ENCODE data around the gene CTDP1.
"Not testable (repeated sequence)": the region's sequence is repeated elsewhere in the genome, so short reads cannot be mapped to it uniquely, and the experiment has no call there.

Gene CTDP1

DNA sequence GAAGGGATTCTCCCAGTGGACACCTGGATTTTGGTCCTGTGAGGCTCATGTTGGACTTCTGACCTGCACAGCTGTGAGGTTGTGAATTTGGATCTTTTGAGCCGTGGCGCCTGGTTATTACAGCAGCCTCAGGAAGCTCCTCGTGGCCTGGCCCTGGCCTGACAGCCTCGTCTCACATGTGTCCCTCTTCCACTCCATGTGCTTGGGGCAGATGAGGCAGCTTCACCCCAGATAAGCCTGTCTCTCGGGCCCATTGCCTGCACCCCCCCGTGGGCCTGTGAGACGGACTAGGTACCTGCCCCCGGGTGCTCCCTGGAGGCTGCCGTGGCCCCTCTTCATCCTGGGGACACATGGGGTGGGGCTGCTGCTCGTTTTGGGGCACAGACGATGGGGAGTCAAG is 51.2 kb downstream of the CTDP1 start:
- Mint-ChIP-seq H3K4me1 (peaks cover 15% of the 10 kb centered on the region), H3K4me3 (no peak overlapping the region), H3K27me3 (no peaks in the 10 kb centered on the region), H3K27ac (ENCODE audit: low read depth) (no peak overlapping the region), H3K36me3 (ENCODE audit: insufficient read depth) (peaks cover 46% of the 10 kb centered on the region), H3K9me3 (no peaks in the 10 kb centered on the region)
- ATAC-seq (replicated peaks; ENCODE audit: extremely low read depth, poor library complexity, severe bottlenecking) (no peak), DNase-seq (ENCODE audit: low spot score in 2 of 2) (no peak)

DNA sequence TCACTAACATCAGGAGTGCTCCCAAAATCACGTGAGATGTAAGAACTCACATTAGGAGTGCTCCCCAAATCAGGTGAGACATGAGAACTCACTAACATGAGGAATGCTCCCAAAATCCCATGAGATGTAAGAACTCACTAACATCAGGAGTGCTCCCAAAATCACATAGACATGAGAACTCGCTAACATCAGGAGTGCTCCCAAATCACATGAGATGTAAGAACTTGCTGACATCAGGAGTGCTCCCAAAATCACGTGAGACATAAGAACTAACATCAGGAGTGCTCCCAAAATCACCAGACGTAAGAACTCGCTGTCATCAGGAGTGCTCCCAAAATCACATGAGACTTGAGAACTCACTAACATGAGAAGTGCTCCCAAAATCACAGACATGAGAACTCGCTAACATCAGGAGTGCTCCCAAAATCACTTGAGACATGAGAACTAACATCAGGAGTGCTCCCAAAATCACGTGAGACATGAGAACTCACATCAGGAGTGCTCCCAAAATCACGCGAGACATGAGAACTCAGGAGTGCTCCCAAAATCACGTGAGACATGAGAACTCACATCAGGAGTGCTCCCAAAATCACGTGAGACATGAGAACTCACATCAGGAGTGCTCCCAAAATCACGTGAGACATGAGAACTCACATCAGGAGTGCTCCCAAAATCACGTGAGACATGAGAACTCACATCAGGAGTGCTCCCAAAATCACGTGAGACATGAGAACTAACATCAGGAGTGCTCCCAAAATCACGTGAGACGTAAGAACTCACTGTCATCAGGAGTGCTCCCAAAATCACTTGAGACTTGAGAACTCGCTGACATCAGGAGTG is 52.5 kb downstream of the CTDP1 start:
- DNase-seq (ENCODE audit: low spot score in 2 of 2); H3K4me3 Mint-ChIP-seq; ATAC-seq (replicated peaks; ENCODE audit: extremely low read depth, poor library complexity, severe bottlenecking); H3K9me3 Mint-ChIP-seq; H3K27ac Mint-ChIP-seq (ENCODE audit: low read depth); H3K27me3 Mint-ChIP-seq; H3K4me1 Mint-ChIP-seq: not testable (repeated sequence)
- peaks cover 41% of the 10 kb centered on the region for H3K36me3 Mint-ChIP-seq (ENCODE audit: insufficient read depth)

DNA sequence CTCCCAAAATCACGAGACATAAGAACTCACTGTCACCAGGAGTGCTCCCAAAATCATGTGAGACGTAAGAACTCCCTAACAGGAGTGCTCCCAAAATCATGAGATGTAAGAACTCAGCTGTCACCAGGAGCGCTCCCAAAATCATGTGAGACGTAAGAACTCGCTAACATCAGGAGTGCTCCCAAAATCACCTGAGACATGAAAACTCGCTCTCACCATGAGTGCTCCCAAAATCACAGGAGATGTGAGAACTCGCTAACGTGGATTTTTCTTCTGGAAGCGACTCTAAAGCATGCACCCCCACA is 53.1 kb downstream of the CTDP1 start:
- Mint-ChIP-seq H3K36me3 (ENCODE audit: insufficient read depth) (peaks cover 42% of the 10 kb centered on the region), H3K27ac (ENCODE audit: low read depth) (no peak overlapping the region)

DNA sequence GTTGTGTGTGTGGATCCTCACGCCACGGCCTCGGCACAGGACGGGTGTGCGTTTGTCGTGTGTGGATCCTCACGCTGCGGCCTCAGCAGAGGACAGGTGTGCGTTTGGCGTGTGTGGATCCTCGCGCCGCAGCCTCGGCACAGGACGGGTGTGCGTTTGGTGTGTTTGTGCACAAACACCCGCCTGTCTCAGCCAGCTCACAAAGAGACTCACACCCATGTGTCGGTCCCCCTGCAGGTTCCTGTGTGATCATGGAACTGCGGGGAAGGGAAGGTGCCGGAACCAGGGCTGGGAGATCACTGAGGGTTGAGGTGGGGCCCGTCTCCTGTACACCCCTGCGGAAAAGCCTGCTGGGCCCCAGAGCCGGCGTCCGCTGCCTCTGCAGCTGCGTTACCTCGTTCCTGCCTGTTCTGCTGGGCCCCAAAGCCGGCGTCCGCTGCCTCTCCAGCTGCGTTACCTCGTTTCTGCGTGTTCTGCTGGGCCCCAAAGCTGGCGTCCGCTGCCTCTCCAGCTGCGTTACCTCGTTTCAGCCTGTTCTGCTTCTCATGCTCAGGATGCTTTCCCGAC is 53.6 kb downstream of the CTDP1 start:
- no peaks in the 10 kb centered on the region for H3K27me3 Mint-ChIP-seq
- no peaks in the 10 kb centered on the region for H3K9me3 Mint-ChIP-seq
- H3K4me1 Mint-ChIP-seq, result no peaks in the 10 kb centered on the region
- ATAC-seq (replicated peaks; ENCODE audit: extremely low read depth, poor library complexity, severe bottlenecking), result no peak
- H3K27ac Mint-ChIP-seq (ENCODE audit: low read depth), result no peak overlapping the region
- DNase-seq (ENCODE audit: low spot score in 2 of 2), result no peak
- H3K4me3 Mint-ChIP-seq, result no peak overlapping the region
- peaks cover 43% of the 10 kb centered on the region for H3K36me3 Mint-ChIP-seq (ENCODE audit: insufficient read depth)

More for the DNA sequence above, 53.1 kb downstream of the CTDP1 start:
- DNase-seq (ENCODE audit: low spot score in 2 of 2) (no peak), ATAC-seq (replicated peaks; ENCODE audit: extremely low read depth, poor library complexity, severe bottlenecking) (no peak)
- Mint-ChIP-seq H3K4me3 (no peak overlapping the region), H3K4me1 (no peaks in the 10 kb centered on the region), H3K27me3 (no peaks in the 10 kb centered on the region), H3K9me3 (no peaks in the 10 kb centered on the region)

DNA sequence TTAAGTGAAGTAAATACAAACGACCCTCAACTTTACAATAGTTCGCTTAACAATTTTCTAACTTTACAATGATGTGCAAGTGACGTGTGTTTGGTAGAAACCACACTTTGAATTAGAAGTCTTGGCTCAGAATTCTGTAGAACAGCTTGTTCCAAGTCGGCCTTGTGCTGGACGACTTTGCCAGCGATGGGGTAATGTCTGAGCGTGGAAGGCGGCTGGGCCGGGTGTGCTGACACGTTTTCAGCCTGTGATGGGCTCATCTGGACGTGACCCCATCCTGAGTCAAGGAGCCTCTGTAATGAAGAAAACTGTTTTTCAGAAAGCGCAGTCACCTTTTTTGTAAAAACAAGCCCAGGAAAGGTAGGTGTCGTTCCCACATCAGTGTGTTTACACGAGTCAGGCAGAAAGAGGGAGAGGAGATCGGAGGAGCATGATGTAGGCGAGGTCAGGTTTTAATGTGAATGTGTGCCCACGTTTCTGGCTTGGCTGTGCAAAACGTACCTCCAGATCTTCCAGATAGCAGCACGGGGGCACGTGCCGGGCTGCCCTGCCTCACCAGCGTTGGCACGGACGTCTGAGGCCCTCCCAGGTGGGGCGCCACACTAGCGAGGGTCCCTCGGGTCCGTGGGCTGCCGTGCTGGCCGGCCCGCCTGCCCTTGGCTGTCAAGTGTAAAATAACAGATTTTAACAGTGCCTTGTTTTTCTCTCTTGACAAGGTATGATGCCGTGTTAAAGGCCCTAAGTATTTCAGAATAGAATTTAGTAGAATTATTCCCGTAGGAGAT is 54.6 kb downstream of the CTDP1 start:
- DNase-seq (ENCODE audit: low spot score in 2 of 2) (no peak), ATAC-seq (replicated peaks; ENCODE audit: extremely low read depth, poor library complexity, severe bottlenecking) (no peak)
- Mint-ChIP-seq H3K27me3 (no peaks in the 10 kb centered on the region), H3K9me3 (no peaks in the 10 kb centered on the region), H3K27ac (ENCODE audit: low read depth) (no peak overlapping the region), H3K4me1 (no peaks in the 10 kb centered on the region), H3K4me3 (no peak overlapping the region), H3K36me3 (ENCODE audit: insufficient read depth) (peaks cover 39% of the 10 kb centered on the region)

DNA sequence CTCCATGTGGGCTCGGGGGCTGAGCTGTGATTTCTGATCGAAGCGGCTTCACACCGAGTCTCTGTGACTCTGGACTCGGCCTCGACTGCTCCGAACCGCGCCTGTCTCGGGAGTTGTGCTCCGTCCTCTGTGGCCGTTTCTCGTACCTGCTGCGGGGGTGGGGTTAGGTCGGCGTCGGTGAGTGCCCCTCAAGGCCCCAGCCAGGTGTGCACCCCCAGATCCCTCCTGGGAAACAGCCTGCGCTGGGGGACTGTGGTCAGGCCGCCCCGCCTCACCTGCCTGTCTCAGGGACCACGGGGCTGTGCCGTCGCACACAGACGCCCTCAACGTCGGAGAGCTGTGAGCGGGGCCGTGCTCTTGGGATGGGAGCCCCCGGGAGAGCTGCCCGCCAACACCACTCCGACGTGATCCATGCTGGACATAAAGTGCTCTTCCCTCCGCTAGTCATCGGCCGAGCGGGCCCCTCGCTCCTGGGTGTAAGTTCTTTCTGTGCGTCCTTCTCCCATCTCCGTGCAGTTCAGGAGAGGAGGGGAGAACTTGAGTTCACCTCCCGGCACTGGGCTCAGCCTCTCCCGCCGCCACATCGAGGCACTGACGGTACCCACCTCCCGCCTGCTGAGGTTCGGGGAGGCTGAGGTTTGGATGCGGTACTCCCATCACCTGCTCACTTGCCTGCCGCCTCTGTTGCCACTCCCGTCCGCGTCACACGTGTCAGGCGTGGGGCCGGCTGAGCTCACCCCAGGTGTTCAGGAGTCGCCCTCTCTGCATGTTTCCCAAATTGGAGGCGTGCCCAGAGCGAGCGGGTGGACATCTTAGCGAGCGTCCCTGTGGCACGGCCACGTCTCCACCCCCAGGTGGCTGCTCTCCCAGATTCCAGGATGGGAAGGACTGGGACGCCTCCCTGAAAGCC is 55.7 kb downstream of the CTDP1 start:
- Mint-ChIP-seq H3K27ac (ENCODE audit: low read depth) (no peak overlapping the region), H3K36me3 (ENCODE audit: insufficient read depth) (peaks cover 30% of the 10 kb centered on the region), H3K27me3 (no peaks in the 10 kb centered on the region), H3K4me3 (no peak overlapping the region), H3K4me1 (no peaks in the 10 kb centered on the region), H3K9me3 (no peaks in the 10 kb centered on the region)
- DNase-seq (ENCODE audit: low spot score in 2 of 2), result no peak
- ATAC-seq (replicated peaks; ENCODE audit: extremely low read depth, poor library complexity, severe bottlenecking), result no peak

DNA sequence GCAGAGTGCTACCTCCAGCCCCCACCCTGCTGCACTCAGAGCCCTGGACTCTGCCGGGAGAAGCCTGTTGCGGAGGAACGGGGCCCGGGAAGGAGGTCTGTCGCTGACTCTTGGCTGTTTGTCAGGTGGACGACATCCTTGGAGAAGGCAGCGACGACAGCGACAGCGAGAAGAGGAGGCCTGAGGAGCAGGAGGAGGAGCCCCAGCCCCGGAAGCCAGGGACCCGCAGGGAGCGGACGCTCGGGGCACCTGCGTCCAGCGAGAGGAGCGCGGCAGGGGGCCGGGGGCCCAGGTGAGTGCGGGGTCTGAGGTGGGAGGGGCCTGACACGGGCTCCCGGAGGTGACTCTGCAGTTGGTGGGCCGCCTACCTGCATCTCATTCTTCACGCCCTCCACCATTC is 56.6 kb downstream of the CTDP1 start:
- DNase-seq (ENCODE audit: low spot score in 2 of 2) (no peak), ATAC-seq (replicated peaks; ENCODE audit: extremely low read depth, poor library complexity, severe bottlenecking) (no peak)
- no peaks in the 10 kb centered on the region for H3K9me3 Mint-ChIP-seq
- no peak overlapping the region for H3K4me3 Mint-ChIP-seq
- H3K36me3 Mint-ChIP-seq (ENCODE audit: insufficient read depth), result peaks cover 34% of the 10 kb centered on the region
- no peaks in the 10 kb centered on the region for H3K27me3 Mint-ChIP-seq
- no peak overlapping the region for H3K27ac Mint-ChIP-seq (ENCODE audit: low read depth)
- peaks cover 4% of the 10 kb centered on the region for H3K4me1 Mint-ChIP-seq

DNA sequence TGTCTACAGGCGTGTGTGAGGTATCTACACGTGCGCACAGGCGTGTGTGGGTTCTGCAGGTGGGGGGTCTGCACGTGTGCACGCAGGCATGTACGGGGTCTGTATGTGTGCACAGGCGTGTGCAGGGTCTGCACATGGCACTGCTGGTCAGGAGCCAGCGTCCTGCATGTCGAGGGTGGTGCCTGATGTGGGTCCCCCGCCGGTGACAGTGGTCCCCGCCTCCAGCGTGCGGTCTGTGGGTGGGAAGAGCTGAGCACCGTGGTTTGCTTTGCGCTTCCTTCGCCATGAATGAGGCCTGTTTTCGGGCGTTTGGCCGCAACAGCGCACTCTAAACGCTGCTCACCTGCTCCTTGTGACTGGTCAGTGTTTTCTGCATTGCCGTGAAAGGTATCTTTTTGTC is 57.2 kb downstream of the CTDP1 start:
- H3K27ac Mint-ChIP-seq (ENCODE audit: low read depth), result no peak overlapping the region
- no peaks in the 10 kb centered on the region for H3K27me3 Mint-ChIP-seq
- H3K9me3 Mint-ChIP-seq, result no peaks in the 10 kb centered on the region
- ATAC-seq (replicated peaks; ENCODE audit: extremely low read depth, poor library complexity, severe bottlenecking), result no peak
- H3K4me1 Mint-ChIP-seq, result peaks cover 8% of the 10 kb centered on the region
- no peak for DNase-seq (ENCODE audit: low spot score in 2 of 2)
- H3K36me3 Mint-ChIP-seq (ENCODE audit: insufficient read depth), result peaks cover 35% of the 10 kb centered on the region
- no peak overlapping the region for H3K4me3 Mint-ChIP-seq

DNA sequence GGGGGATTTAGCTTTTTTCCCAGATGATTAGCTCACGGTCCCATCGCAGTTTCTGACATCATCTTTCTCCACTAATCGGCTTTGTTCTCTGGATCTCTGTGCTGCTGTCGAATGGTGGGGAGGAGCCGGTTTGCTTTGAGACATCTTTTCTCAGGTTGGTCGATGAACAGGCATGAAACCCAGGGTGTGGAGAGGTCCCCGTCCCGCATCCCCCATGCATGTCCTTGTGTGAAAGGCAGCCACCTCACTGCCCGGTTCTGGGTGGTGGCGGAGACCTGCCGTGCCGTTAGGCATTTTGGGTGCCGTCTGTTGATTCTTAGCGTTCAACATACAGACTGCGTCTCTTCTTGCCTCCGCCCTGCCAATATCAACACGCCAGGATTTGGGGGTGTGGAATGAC is 57.8 kb downstream of the CTDP1 start:
- H3K27ac Mint-ChIP-seq (ENCODE audit: low read depth), result peak overlapping the region; percentile 58
- H3K36me3 Mint-ChIP-seq (ENCODE audit: insufficient read depth), result peaks cover 34% of the 10 kb centered on the region

DNA sequence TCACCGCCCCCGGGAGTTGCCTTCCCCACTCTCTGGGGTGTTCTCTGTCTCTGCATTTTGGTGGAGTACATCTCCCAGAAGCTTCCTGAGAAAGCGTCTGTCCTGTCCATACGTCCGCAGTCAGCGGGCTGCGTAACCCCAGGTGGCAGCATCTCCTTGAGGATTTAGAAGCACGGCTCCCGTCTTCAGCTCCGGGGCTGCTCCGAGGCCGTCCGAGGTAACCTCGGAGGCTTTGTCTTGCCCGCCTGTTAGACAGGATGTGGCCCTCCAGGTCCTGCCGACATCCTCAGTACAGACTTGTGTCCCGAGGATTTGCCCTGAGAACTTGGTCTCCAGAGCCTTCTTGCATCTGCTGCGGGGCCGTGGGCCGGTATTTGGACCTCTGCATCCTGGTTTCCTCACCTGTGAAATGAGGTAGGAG is 58.4 kb downstream of the CTDP1 start:
- Mint-ChIP-seq H3K9me3 (no peaks in the 10 kb centered on the region), H3K4me3 (no peak overlapping the region), H3K27ac (ENCODE audit: low read depth) (no peak overlapping the region), H3K36me3 (ENCODE audit: insufficient read depth) (peaks cover 34% of the 10 kb centered on the region), H3K4me1 (peaks cover 11% of the 10 kb centered on the region), H3K27me3 (no peaks in the 10 kb centered on the region)
- ATAC-seq (replicated peaks; ENCODE audit: extremely low read depth, poor library complexity, severe bottlenecking) (no peak), DNase-seq (ENCODE audit: low spot score in 2 of 2) (no peak)

More for the DNA sequence above, 57.8 kb downstream of the CTDP1 start:
- ATAC-seq (replicated peaks; ENCODE audit: extremely low read depth, poor library complexity, severe bottlenecking) (no peak), DNase-seq (ENCODE audit: low spot score in 2 of 2) (no peak)
- no peaks in the 10 kb centered on the region for H3K9me3 Mint-ChIP-seq
- no peaks in the 10 kb centered on the region for H3K27me3 Mint-ChIP-seq
- H3K4me3 Mint-ChIP-seq, result no peak overlapping the region
- H3K4me1 Mint-ChIP-seq, result peaks cover 11% of the 10 kb centered on the region

DNA sequence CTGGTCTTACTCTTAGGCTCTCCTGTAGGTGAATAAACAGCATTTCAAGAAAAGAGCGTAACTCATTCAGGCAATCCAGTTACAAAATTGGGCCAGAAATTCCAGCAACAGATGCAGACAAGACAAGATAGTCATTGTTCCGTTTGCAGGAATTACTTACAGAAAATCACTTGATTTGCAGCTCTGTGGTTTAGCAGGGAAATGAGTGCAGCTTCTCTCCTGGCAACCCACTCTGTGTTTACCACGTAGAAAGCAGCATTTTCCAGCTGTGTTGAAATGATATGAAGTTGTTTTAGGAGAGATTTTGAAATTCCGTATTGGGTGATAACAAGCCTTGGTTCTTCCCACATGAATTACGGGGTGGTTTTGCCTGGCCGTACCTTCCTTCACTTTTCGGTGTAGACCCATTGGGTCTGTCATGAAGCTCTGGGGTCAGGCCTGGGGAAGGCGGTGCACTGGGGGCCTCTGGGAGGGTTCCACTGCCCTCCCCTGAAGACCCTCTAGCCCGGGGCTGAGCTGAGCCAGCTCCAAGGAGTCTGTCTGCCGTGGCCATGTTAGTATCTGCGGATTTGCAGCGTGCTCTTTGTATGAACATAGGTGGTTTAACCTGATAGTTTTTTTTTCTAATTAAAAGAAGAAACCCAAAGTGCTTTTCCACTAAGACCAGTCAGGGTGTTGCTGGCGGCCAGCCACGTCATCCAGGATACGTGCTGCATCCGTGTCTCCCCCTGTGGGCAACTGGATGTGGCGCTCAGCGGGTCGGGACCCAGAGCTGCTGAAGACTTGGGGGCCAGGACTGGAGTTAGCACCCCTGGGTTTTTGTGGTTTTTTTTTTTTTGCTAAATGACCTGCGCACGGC is 59.2 kb downstream of the CTDP1 start:
- Mint-ChIP-seq H3K4me1 (peaks cover 13% of the 10 kb centered on the region), H3K4me3 (no peak overlapping the region), H3K9me3 (no peaks in the 10 kb centered on the region), H3K27me3 (no peaks in the 10 kb centered on the region), H3K27ac (ENCODE audit: low read depth) (no peak overlapping the region), H3K36me3 (ENCODE audit: insufficient read depth) (peaks cover 35% of the 10 kb centered on the region)
- ATAC-seq (replicated peaks; ENCODE audit: extremely low read depth, poor library complexity, severe bottlenecking) (no peak), DNase-seq (ENCODE audit: low spot score in 2 of 2) (no peak)
